ENCODE measurements around the gene RGS9.

The RGS9 gene

DNA sequence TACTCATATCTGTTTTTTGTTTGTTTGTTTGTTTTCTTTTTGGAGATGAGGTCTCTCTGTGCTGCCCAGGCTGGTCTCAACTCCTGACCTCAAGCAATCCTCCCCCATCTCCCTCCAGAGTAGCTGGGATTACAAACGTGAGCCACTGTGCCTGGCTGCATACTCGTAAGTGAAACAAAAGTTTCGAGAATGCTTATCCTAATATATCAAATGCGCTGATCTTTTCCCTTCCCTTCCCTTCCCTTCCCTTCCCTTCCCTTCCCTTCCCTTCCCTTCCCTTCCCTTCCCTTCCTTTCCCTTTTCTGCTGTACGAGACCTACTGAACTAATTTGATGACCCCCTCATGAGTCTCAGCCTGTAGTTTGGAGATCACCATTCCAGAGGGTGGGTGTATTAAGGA is 122.1 kb downstream of the RGS9 start:
- DNase-seq (ENCODE audit: low spot score), result no peak

DNA sequence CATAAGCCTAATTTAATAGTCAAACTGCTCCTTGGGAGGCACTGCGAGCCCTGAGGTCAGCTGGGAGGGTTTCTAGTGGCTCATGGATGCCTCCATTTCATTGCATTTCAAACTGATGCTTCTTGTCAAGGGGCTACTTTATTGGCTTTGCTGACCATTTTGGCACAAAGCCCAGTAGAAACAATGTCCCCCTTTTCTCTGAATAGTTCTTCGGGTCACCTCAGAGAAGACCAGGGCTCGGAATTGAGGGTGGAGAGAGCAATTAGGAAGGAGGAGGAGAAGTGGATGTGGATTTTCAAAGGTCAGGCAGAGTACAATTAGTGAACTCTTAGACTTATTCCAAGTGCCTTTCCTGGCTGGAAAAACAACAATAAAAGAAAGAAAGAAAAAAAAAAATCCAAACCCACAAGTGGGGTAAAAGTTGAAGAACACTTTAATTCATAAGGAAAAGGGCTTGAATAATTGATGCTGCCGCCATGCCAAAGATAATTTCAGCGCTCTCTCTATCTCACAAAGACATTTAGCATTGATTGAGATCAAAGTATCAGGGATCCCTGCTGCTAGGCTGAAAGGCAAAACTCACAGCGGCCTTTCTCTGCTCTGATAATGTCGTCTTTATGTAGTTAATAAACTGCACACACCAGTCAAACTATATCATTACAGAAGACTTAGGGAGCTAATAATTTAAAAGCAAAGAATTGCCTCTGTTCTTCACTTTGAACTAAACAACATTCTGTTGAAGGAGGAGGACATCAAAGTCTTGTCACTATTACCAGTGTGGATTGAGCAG is 122.7 kb downstream of the RGS9 start:
- DNase-seq (ENCODE audit: low spot score), result no peak

DNA sequence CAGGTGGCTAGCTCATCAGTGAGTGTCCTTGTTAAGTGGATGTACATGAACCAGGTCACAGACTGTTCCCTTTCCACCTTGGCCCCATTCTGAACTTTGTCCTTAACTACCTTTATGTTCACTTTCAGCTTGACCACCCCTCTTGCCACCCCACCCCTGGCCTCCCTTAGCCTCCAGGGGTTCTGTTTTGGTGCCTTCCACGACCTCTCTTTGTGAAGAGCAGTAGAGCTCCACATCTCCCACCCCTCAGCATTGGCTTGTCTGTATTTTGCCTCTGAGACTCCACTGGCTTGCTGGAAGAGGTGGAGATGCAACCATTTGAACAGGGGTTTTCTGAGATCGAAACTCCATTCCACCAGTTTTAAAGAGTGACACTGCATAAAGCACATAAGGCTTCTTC is 123.5 kb downstream of the RGS9 start:
- no peak for DNase-seq (ENCODE audit: low spot score)

DNA sequence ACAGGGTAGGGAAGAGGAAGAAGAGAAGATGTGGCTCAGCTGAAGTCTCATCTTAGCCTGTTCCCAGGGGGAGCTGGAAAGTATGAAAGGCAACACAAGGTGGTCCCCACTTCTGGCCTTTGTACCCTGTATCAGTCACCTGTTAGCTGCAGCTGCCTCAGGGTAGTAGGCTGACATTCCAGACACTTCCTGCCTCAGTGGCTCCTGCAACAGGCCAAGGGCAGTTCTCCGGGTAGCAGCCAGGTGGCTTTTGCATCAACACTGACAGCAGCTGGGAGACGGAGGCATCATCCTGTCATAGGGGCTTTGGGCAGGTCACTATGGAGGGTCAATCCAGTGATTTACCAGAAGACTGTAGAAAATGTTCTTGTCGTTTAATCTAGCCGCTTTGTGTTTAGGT is 124.0 kb downstream of the RGS9 start:
- DNase-seq (ENCODE audit: low spot score), result no peak

DNA sequence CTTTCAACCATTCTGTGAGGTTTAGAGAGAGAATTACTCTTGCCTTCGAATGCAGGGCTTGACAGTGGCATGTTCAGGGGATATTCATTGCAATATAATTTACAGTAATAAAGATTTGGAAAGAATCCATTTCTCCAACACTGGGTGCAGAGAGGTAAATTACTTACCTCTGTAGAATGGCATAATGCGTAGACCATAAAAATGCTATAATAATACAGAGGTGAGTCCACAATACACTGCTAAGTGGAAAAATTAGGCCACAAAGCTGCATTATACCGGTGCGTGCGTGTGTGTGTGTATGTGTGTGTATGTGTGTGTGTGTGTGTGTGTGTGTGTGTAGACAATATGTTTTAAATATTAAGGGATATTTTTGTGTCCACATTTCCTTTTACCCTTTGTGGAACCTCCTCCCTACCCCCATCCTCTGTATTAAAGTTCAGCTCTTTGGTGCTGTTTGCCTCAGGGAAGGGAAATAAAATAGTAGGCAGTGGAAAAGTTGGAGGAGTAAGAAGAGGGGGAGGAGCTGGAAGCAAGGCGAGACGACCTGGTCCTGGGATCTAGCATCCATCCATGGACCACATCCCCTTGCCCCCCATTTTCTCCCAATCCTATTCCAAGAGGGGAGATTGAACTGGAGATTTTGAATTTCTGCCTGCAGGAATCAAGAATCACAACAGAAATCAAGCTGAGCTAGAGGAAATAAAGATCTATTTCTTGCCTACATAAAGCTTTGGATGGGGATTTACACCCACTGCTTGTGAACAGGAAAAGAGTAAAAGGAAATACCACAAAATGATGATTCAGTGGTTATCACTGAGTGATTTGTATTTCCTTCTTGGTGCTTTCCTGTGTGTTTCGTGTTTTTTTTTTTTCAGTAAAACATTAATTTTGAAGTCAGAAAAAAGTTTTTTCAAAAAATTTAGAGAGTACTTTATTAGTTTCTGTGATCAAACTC is 124.8 kb downstream of the RGS9 start:
- no peak for DNase-seq (ENCODE audit: low spot score)

DNA sequence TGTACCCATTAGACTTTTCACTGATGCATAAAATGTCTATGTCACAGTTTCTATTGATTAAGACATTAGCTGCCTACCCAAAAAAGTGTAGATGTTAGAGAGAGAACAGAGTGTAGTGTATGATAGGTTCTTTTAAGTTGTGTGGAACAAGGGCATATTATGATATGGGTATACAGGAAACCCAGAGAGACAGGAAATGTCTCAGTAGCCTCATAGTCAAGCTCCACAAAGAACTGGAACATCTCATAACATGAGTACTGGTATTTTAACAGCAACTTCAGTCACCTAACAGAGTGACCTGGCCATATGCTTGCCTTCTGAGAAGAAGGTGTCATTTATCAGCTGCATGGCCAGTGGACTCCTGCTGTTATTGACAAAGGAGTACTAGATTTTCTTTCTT is 128.1 kb downstream of the RGS9 start:
- DNase-seq (ENCODE audit: low spot score), result no peak

DNA sequence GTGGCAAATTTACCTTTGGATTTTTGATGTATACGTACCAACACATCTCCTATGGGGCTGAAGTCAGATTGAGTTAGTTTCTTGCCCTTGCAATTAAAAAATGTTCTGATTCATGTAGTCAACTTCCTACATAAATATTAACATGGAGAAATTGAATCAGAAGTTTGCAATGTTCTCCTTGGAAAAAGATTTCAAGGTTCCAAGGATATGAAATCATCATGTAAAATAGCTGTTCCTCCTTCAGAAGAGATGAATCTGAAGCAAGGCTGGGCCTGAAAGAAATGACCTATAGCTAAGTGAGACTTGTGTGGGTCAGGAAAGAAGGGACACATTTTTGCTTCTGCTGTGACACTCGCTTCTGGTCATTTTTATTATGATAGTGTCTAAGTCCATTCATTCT is 131.7 kb downstream of the RGS9 start:
- no peak for DNase-seq (ENCODE audit: low spot score)

DNA sequence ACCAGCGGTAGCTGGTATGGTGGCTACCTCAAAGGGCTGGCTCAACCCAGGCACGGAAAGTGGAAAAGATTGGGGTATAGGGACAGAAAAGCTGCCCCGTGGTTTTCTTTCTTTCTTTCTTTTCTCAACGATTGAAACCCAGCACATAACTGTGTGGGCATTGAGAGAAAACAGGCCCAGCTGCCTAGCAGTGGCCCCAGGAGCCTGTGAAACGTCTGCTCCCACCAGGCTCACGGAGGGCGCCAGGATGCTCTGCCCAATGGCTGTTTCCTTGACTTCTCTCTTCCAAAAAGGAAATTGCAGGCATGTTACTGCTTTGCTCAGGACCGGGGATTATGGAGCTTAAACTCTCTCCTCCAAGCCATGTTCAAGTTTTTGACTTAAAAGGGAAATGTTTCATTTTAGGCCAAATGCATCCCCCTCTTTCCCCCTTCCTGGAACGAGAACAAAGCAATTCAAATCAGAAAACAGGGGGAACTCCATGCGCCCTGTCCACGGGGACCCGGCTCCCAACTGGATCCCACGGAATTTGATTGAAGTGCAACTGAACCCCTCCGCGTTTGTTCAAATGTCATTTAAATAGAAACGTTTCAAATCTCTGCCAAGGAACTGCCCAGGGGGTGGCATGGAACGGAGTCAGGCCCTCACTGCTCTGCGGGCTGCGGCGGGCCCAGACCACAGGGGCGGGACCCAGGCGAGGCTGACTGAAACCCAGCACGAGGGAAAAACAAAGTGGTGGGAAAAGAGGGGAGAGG is 133.5 kb downstream of the RGS9 start:
- no peak for DNase-seq (ENCODE audit: low spot score)

DNA sequence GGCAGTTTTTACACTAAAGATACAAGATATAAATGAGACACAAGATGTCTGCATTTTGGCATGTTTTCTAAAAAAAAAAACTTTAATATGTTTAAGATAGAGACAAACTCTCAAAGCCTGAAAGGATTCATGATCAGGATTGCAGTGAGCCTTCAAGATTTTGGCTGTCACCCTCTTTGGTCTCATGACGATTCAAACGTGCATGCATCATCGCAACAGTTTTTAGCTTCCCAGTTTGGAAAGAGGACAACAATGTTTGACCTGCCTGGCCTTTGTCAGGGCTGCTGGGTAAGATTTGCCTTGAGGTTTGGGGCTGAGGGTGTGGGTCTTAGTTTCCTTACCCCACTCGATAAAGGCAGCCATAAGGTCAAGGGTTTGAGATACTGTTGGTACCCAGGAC is 134.1 kb downstream of the RGS9 start:
- no peak for DNase-seq (ENCODE audit: low spot score)

Small RNAs within 50 kb of the gene (small RNA-seq; reads per million reads assigned to genes)
- 0 reads per million in 2 experiments for gene AC060771.1

All from SK-N-DZ (cell line).